ENCODE results near the gene KLHL36. TPM values are rescaled to one million over a fixed set of nuclear protein-coding genes. Genes with fewer than 3 reads are reported as not detected.

Gene KLHL36
- total and polyA plus RNA-seq, 12 donors, result 14.7 to 77.9 (median 55.3) TPM

GRCh38 chr16:84643674-84644073 is 4.6 kb upstream of the KLHL36 start:
- intact Hi-C loops (cut with DNase I), result loop anchor here in 1 of 10 donors (10.0 kb wide), 1 partner anchor 331 kb away; no protein-coding TSS in a partner anchor

GRCh38 chr16:84648595-84649510 is 542 bp downstream of the KLHL36 start:
- Histone ChIP-seq H3K27ac (peak overlapping the region; percentile 88 to 97 (median 92)), H3K4me1 (peaks cover 2 to 31% (median 23%) of the 10 kb centered on the region in 9 donors), H3K4me3 (peak overlapping the region; percentile 47 to 100 (median 81)), H3K36me3 (peaks cover 0 to 34% (median 14%) of the 10 kb centered on the region in 9 donors), H3K9me3 (no peaks in the 10 kb centered on the region), H3K27me3 (no peaks in the 10 kb centered on the region)
- peak; percentile 18 to 66 (median 58) for ATAC-seq
- TF ChIP-seq CTCF (IDR thresholded peaks at IDR 0.05), result no peak
- intact Hi-C loops (cut with DNase I), result loop anchor here in 1 of 10 donors (10.0 kb wide), 1 partner anchor 326 kb away; no protein-coding TSS in a partner anchor
- WGBS, 2 donors, result 3 to 4% methylated on average over 64 to 76 of the region's 96 CpGs
- peak; percentile 52 to 61 for DNase-seq

More at GRCh38 chr16:84643674-84644073, 4.6 kb upstream of the KLHL36 start:
- Histone ChIP-seq H3K9me3 (no peaks in the 10 kb centered on the region), H3K27me3 (no peaks in the 10 kb centered on the region), H3K27ac (peak overlapping the region in 9 of 10 donors; percentile 61 to 83 (median 71)), H3K4me3 (no peak overlapping the region), H3K4me1 (peaks cover 8 to 50% (median 40%) of the 10 kb centered on the region in 9 donors), H3K36me3 (no peaks in the 10 kb centered on the region)
- 79 to 87% methylated on average over 4 of the region's 4 CpGs for WGBS, 2 donors
- ATAC-seq, result peak in 3 of 8 donors; percentile 7 to 40 (median 31)
- DNase-seq, result no peak
- no peak for TF ChIP-seq CTCF (IDR thresholded peaks at IDR 0.05)

GRCh38 chr16:84649511-84649861 is 1.2 kb downstream of the KLHL36 start:
- H3K27ac ChIP-seq, result peak overlapping the region; percentile 88 to 97 (median 92)
- no peaks in the 10 kb centered on the region for H3K9me3 ChIP-seq
- peak overlapping the region; percentile 47 to 100 (median 81) for H3K4me3 ChIP-seq
- WGBS, 2 donors, result 54 to 59% methylated on average over 11 of the region's 11 CpGs
- DNase-seq (no peak), ATAC-seq (peak in 4 of 8 donors; percentile 15 to 84 (median 22))
- no peaks in the 10 kb centered on the region for H3K27me3 ChIP-seq
- intact Hi-C loops (cut with DNase I), result loop anchor here in 1 of 10 donors (10.0 kb wide), 1 partner anchor 325 kb away; no protein-coding TSS in a partner anchor
- peaks cover 0 to 40% (median 17%) of the 10 kb centered on the region in 9 donors for H3K36me3 ChIP-seq
- peaks cover 2 to 31% (median 23%) of the 10 kb centered on the region in 9 donors for H3K4me1 ChIP-seq
- no peak for TF ChIP-seq CTCF (IDR thresholded peaks at IDR 0.05)
